Activated T-cell treated with anti-CD3 and anti-CD28 coated beads, Interleukin-2, amount 50 U/mL, for 72 hours (primary cell): ENCODE results near the gene C1QTNF2. TPM values are rescaled to one million over a fixed set of nuclear protein-coding genes. Genes with fewer than 3 reads are reported as not detected.

Source experiments
- ATAC-seq, 2 donors: fragments of 150-1000 bp; cut with Tn5 transposase; replicated peaks in 1 of 2; 2 replicates each; pipeline ENCODE4 v1.10.0; 2021; ENCODE audit warnings: moderate library complexity in 2 of 2, mild to moderate bottlenecking in 1 of 2
- DNase-seq, 2 donors: peaks; one replicate each; pipeline ENCODE4 v3.0.0; 2021 to 2022; ENCODE audit warnings: mixed read lengths in 1 of 2
- H3K27ac Mint-ChIP-seq: one replicate; pipeline ENCODE4 v1.8.0; 2022; ENCODE audit warnings: mild to moderate bottlenecking, moderate library complexity, mixed read lengths
- H3K27me3 Mint-ChIP-seq: one replicate; pipeline ENCODE4 v1.8.0; 2022; ENCODE audit warnings: low read depth, mixed read lengths
- H3K36me3 Mint-ChIP-seq, 2 donors: one replicate each; pipeline ENCODE4 v1.8.0; 2022; ENCODE audit warnings: mixed read lengths in 2 of 2, mild to moderate bottlenecking in 1 of 2; ENCODE audit not compliant: insufficient read depth in 2 of 2
- H3K4me1 Mint-ChIP-seq: one replicate; pipeline ENCODE4 v1.8.0; 2022; ENCODE audit warnings: low read depth, mixed read lengths
- H3K4me3 Mint-ChIP-seq, 2 donors: one replicate each; pipeline ENCODE4 v1.8.0; 2022; ENCODE audit warnings: mild to moderate bottlenecking in 2 of 2, mixed read lengths in 2 of 2, moderate library complexity in 2 of 2
- H3K9me3 Mint-ChIP-seq, 2 donors: one replicate each; pipeline ENCODE4 v1.8.0; 2022; ENCODE audit warnings: mixed read lengths in 2 of 2
- total RNA-seq, 2 donors: library from RNA; stranded (reverse); gene quantifications; one replicate each; pipeline ENCODE4 v1.2.3, GENCODE V29; 2022

The C1QTNF2 gene
- total RNA-seq, 2 donors from 2014 or later, result not detected

- Mint-ChIP-seq H3K9me3 (peaks cover 9 to 13% of the 10 kb centered on the region in 2 donors), H3K27me3 (peaks cover 14% of the 10 kb centered on the region), H3K4me1 (no peaks in the 10 kb centered on the region), H3K4me3 (no peak overlapping the region), H3K27ac (no peak overlapping the region), H3K36me3 (peaks cover 2 to 13% of the 10 kb centered on the region in 2 donors)
- DNase-seq (no peak), ATAC-seq (no peak)
Measured at GRCh38 chr5:160384681-160385080, 14.3 kb upstream of the C1QTNF2 start.

GRCh38 chr5:160382346-160382745, 11.9 kb upstream of the C1QTNF2 start:
- Mint-ChIP-seq H3K36me3 (peaks cover 0 to 1% of the 10 kb centered on the region in 2 donors), H3K27me3 (peaks cover 18% of the 10 kb centered on the region), H3K9me3 (peaks cover 5 to 6% of the 10 kb centered on the region in 2 donors), H3K4me1 (no peaks in the 10 kb centered on the region), H3K27ac (no peak overlapping the region), H3K4me3 (no peak overlapping the region)
- ATAC-seq (no peak), DNase-seq (no peak)

GRCh38 chr5:160380041-160380440, 9.6 kb upstream of the C1QTNF2 start:
- Mint-ChIP-seq H3K27me3 (peaks cover 32% of the 10 kb centered on the region), H3K4me3 (no peak overlapping the region), H3K27ac (no peak overlapping the region), H3K36me3 (no peaks in the 10 kb centered on the region), H3K4me1 (no peaks in the 10 kb centered on the region), H3K9me3 (no peaks in the 10 kb centered on the region)
- DNase-seq (no peak), ATAC-seq (no peak)

GRCh38 chr5:160379511-160379910, 9.1 kb upstream of the C1QTNF2 start:
- DNase-seq, result no peak
- no peaks in the 10 kb centered on the region for H3K9me3 Mint-ChIP-seq
- no peak for ATAC-seq
- H3K4me1 Mint-ChIP-seq, result no peaks in the 10 kb centered on the region
- no peak overlapping the region for H3K4me3 Mint-ChIP-seq
- H3K36me3 Mint-ChIP-seq, result no peaks in the 10 kb centered on the region
- H3K27me3 Mint-ChIP-seq, result peaks cover 37% of the 10 kb centered on the region
- no peak overlapping the region for H3K27ac Mint-ChIP-seq

GRCh38 chr5:160378330-160378729, 7.9 kb upstream of the C1QTNF2 start:
- no peak overlapping the region for H3K4me3 Mint-ChIP-seq
- H3K4me1 Mint-ChIP-seq, result no peaks in the 10 kb centered on the region
- H3K27ac Mint-ChIP-seq, result no peak overlapping the region
- ATAC-seq, result no peak
- H3K27me3 Mint-ChIP-seq, result peaks cover 49% of the 10 kb centered on the region
- no peak for DNase-seq
- no peaks in the 10 kb centered on the region for H3K36me3 Mint-ChIP-seq
- H3K9me3 Mint-ChIP-seq, result no peaks in the 10 kb centered on the region

- no peak for ATAC-seq
- Mint-ChIP-seq H3K4me1 (no peaks in the 10 kb centered on the region), H3K9me3 (no peaks in the 10 kb centered on the region), H3K27me3 (peaks cover 55% of the 10 kb centered on the region), H3K36me3 (no peaks in the 10 kb centered on the region), H3K27ac (no peak overlapping the region), H3K4me3 (no peak overlapping the region)
- no peak for DNase-seq
Measured at GRCh38 chr5:160377651-160378050, 7.2 kb upstream of the C1QTNF2 start.

- Mint-ChIP-seq H3K4me3 (no peak overlapping the region), H3K27me3 (peaks cover 58% of the 10 kb centered on the region)
- ATAC-seq, result no peak
Measured at GRCh38 chr5:160376416-160376815, 6.0 kb upstream of the C1QTNF2 start.

GRCh38 chr5:160375701-160376100, 5.3 kb upstream of the C1QTNF2 start:
- Mint-ChIP-seq H3K9me3 (no peaks in the 10 kb centered on the region), H3K4me1 (no peaks in the 10 kb centered on the region), H3K4me3 (no peak overlapping the region), H3K27ac (no peak overlapping the region), H3K27me3 (peaks cover 65% of the 10 kb centered on the region), H3K36me3 (peaks cover 0 to 3% of the 10 kb centered on the region in 2 donors)
- ATAC-seq (no peak), DNase-seq (no peak)

More at GRCh38 chr5:160376416-160376815, 6.0 kb upstream of the C1QTNF2 start:
- Mint-ChIP-seq H3K36me3 (no peaks in the 10 kb centered on the region), H3K9me3 (no peaks in the 10 kb centered on the region), H3K27ac (no peak overlapping the region), H3K4me1 (no peaks in the 10 kb centered on the region)
- no peak for DNase-seq

- Mint-ChIP-seq H3K36me3 (peaks cover 0 to 3% of the 10 kb centered on the region in 2 donors), H3K27ac (no peak overlapping the region), H3K9me3 (no peaks in the 10 kb centered on the region), H3K4me1 (no peaks in the 10 kb centered on the region), H3K27me3 (peaks cover 69% of the 10 kb centered on the region), H3K4me3 (no peak overlapping the region)
- ATAC-seq (no peak), DNase-seq (no peak)
Measured at GRCh38 chr5:160375166-160375565, 4.7 kb upstream of the C1QTNF2 start.

GRCh38 chr5:160371294-160371693, 868 bp upstream of the C1QTNF2 start:
- H3K4me3 Mint-ChIP-seq, result peak overlapping the region; percentile 44 to 61
- ATAC-seq (no peak), DNase-seq (no peak)
- H3K36me3 Mint-ChIP-seq, result peaks cover 3% of the 10 kb centered on the region in 2 donors
- H3K27me3 Mint-ChIP-seq, result peaks cover 86% of the 10 kb centered on the region
- H3K4me1 Mint-ChIP-seq, result peaks cover 12% of the 10 kb centered on the region
- no peak overlapping the region for H3K27ac Mint-ChIP-seq
- no peaks in the 10 kb centered on the region for H3K9me3 Mint-ChIP-seq

GRCh38 chr5:160370713-160371034, 248 bp upstream of the C1QTNF2 start:
- Mint-ChIP-seq H3K27me3 (peaks cover 82% of the 10 kb centered on the region), H3K9me3 (no peaks in the 10 kb centered on the region), H3K36me3 (peaks cover 3% of the 10 kb centered on the region in 2 donors), H3K4me1 (peaks cover 12% of the 10 kb centered on the region), H3K27ac (no peak overlapping the region), H3K4me3 (peak overlapping the region; percentile 44 to 61)
- DNase-seq (no peak), ATAC-seq (no peak)

GRCh38 chr5:160367885-160368284, 2.5 kb downstream of the C1QTNF2 start:
- Mint-ChIP-seq H3K36me3 (peaks cover 3% of the 10 kb centered on the region in 2 donors), H3K27ac (no peak overlapping the region), H3K4me1 (peaks cover 12% of the 10 kb centered on the region), H3K27me3 (peaks cover 57% of the 10 kb centered on the region), H3K4me3 (no peak overlapping the region), H3K9me3 (no peaks in the 10 kb centered on the region)
- ATAC-seq (no peak), DNase-seq (no peak)

GRCh38 chr5:160367261-160367660, 3.2 kb downstream of the C1QTNF2 start:
- H3K4me3 Mint-ChIP-seq, result no peak overlapping the region
- peaks cover 12% of the 10 kb centered on the region for H3K4me1 Mint-ChIP-seq
- DNase-seq (no peak), ATAC-seq (no peak)
- H3K27me3 Mint-ChIP-seq, result peaks cover 51% of the 10 kb centered on the region
- no peaks in the 10 kb centered on the region for H3K9me3 Mint-ChIP-seq
- H3K36me3 Mint-ChIP-seq, result peaks cover 3% of the 10 kb centered on the region in 2 donors
- H3K27ac Mint-ChIP-seq, result no peak overlapping the region

- DNase-seq (no peak), ATAC-seq (no peak)
- no peak overlapping the region for H3K4me3 Mint-ChIP-seq
- H3K27me3 Mint-ChIP-seq, result peaks cover 41% of the 10 kb centered on the region
- peaks cover 3% of the 10 kb centered on the region in 2 donors for H3K36me3 Mint-ChIP-seq
- no peaks in the 10 kb centered on the region for H3K9me3 Mint-ChIP-seq
- H3K4me1 Mint-ChIP-seq, result peaks cover 12% of the 10 kb centered on the region
- H3K27ac Mint-ChIP-seq, result no peak overlapping the region
Measured at GRCh38 chr5:160366230-160366629, 4.2 kb downstream of the C1QTNF2 start.
